ENCODE data around the gene MYOM1.

The MYOM1 gene

GRCh38 chr18:3114451-3114850, 105.3 kb downstream of the MYOM1 start:
- no peak overlapping the region for H3K27ac ChIP-seq

GRCh38 chr18:3114026-3114425, 105.7 kb downstream of the MYOM1 start:
- no peak overlapping the region for H3K27ac ChIP-seq
- TF ChIP-seq CTCF (IDR thresholded peaks at IDR 0.05) = no peak

More at GRCh38 chr18:3114451-3114850, 105.3 kb downstream of the MYOM1 start:
- TF ChIP-seq CTCF (IDR thresholded peaks at IDR 0.05) = no peak
- no peak for TF ChIP-seq ZFX (IDR thresholded peaks at IDR 0.05; ENCODE audit: borderline replicate concordance)

- no peak overlapping the region for H3K27ac ChIP-seq
- no peak for TF ChIP-seq CTCF (IDR thresholded peaks at IDR 0.05)
- no peak for TF ChIP-seq ZFX (IDR thresholded peaks at IDR 0.05; ENCODE audit: borderline replicate concordance)
Observed at GRCh38 chr18:3111523-3112240, 108.1 kb downstream of the MYOM1 start.

GRCh38 chr18:3110034-3110752, 109.6 kb downstream of the MYOM1 start:
- no peak overlapping the region for H3K27ac ChIP-seq
- no peak for TF ChIP-seq CTCF (IDR thresholded peaks at IDR 0.05)
- TF ChIP-seq ZFX (IDR thresholded peaks at IDR 0.05; ENCODE audit: borderline replicate concordance) = no peak

GRCh38 chr18:3107740-3108151, 112.0 kb downstream of the MYOM1 start:
- H3K27ac ChIP-seq = no peak overlapping the region

GRCh38 chr18:3104190-3105054, 115.3 kb downstream of the MYOM1 start:
- TF ChIP-seq CTCF (IDR thresholded peaks at IDR 0.05) (no peak), ZFX (IDR thresholded peaks at IDR 0.05; ENCODE audit: borderline replicate concordance) (no peak)
- H3K27ac ChIP-seq = no peak overlapping the region

More at GRCh38 chr18:3107740-3108151, 112.0 kb downstream of the MYOM1 start:
- TF ChIP-seq CTCF (IDR thresholded peaks at IDR 0.05) (no peak), ZFX (IDR thresholded peaks at IDR 0.05; ENCODE audit: borderline replicate concordance) (no peak)
